Measurements from ENCODE around the gene SPRED3.

Gene SPRED3

DNA sequence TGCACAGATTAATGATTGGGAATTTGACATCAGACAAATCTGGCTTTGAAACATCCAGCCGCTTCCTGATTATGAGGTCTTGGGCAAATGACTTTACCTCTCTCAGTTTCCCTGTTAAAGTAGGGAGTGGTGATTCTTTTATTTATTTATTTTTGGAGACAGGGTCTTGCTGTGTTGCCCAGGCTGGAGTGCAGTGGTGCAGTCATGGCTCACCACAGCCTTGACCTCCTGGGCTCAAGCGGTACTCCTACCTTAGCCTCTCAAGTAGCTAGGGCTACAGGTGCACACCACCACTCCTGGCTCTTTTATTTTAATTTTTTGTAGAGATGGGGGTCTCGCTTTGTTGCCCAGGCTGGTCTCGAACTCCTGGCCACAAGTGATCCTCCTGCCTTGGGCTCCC, 11.4 kb upstream of the SPRED3 start:
- Histone ChIP-seq H3K4me3 (ENCODE audit: low read length) (no peak overlapping the region), H3K4me2 (ENCODE audit: low read length) (no peak overlapping the region), H3K4me1 (ENCODE audit: low read length) (peaks cover 14% of the 10 kb centered on the region), H2AFZ (ENCODE audit: low read depth, low read length) (no peak overlapping the region), H3K27me3 (ENCODE audit: low read depth, low read length) (no peaks in the 10 kb centered on the region), H3K9me3 (ENCODE audit: insufficient read depth, low read length) (no peaks in the 10 kb centered on the region), H3K36me3 (replicated peaks; ENCODE audit: low read depth, low read length) (peaks cover 43% of the 10 kb centered on the region), H3K9ac (ENCODE audit: low read length) (no peak overlapping the region), H3K79me2 (ENCODE audit: low read length) (peaks cover 41% of the 10 kb centered on the region), H3K27ac (ENCODE audit: low read length) (no peak overlapping the region), H4K20me1 (ENCODE audit: insufficient read depth, low read length) (peaks cover 4% of the 10 kb centered on the region; the same call in 1 of the 2 replicates)
- TF ChIP-seq, protein P1, sequence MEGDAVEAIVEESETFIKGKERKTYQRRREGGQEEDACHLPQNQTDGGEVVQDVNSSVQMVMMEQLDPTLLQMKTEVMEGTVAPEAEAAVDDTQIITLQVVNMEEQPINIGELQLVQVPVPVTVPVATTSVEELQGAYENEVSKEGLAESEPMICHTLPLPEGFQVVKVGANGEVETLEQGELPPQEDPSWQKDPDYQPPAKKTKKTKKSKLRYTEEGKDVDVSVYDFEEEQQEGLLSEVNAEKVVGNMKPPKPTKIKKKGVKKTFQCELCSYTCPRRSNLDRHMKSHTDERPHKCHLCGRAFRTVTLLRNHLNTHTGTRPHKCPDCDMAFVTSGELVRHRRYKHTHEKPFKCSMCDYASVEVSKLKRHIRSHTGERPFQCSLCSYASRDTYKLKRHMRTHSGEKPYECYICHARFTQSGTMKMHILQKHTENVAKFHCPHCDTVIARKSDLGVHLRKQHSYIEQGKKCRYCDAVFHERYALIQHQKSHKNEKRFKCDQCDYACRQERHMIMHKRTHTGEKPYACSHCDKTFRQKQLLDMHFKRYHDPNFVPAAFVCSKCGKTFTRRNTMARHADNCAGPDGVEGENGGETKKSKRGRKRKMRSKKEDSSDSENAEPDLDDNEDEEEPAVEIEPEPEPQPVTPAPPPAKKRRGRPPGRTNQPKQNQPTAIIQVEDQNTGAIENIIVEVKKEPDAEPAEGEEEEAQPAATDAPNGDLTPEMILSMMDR (IDR thresholded peaks at IDR 0.05; ENCODE audit: low read depth, low read length) = no peak
- TF ChIP-seq EZH2phosphoT487 (IDR thresholded peaks at IDR 0.05; ENCODE audit: low read depth) = no peak

DNA sequence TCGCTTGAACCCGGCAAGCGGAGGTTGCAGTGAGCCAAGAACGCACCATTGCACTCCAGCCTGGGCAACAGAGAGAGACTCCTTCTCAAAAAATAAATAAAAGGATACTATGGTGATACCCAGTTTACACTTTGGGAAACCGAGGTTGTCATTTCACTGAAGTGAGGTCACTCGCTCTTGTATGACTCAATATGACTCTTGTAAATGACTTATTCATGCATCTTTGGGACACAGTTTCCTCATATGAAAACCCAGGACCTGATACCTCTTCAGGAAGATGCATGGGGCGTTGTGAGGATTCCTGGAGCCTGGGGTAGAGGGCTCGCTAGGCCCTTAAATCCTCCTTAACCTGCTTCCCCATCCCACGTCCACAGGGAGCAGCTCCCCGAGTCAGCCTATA, 9.6 kb upstream of the SPRED3 start:
- Histone ChIP-seq H3K36me3 (replicated peaks; ENCODE audit: low read depth, low read length) (peaks cover 58% of the 10 kb centered on the region), H3K4me2 (ENCODE audit: low read length) (no peak overlapping the region), H3K27ac (ENCODE audit: low read length) (no peak overlapping the region), H3K4me3 (ENCODE audit: low read length) (no peak overlapping the region), H3K4me1 (ENCODE audit: low read length) (peaks cover 11% of the 10 kb centered on the region), H4K20me1 (ENCODE audit: insufficient read depth, low read length) (peaks cover 4% of the 10 kb centered on the region; the same call in 1 of the 2 replicates), H3K9me3 (ENCODE audit: insufficient read depth, low read length) (no peaks in the 10 kb centered on the region), H3K79me2 (ENCODE audit: low read length) (peaks cover 41% of the 10 kb centered on the region), H3K27me3 (ENCODE audit: low read depth, low read length) (no peaks in the 10 kb centered on the region), H2AFZ (ENCODE audit: low read depth, low read length) (no peak overlapping the region), H3K9ac (ENCODE audit: low read length) (no peak overlapping the region)
- TF ChIP-seq EZH2phosphoT487 (IDR thresholded peaks at IDR 0.05; ENCODE audit: low read depth) = no peak
- TF ChIP-seq, protein P1 (IDR thresholded peaks at IDR 0.05; ENCODE audit: low read depth, low read length) = no peak

DNA sequence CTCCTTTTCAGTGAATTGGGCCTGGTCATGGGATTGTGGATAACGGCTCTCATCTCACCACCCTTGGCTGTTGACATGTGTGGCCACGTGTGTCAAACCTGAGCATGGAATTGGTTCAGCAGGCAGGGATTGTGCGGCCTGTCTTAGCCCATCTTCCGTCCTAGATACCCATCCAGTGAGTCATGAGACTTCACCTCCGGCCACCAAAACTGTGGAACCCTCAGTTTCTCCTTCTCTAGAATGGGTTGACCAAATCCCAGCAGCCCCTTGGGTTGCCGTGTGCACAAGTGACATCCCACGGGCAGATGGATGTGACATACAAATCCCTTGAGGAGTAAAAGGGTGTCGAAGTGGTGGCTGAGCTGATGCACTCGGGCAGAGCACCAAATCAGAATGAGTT, 7.4 kb upstream of the SPRED3 start:
- no peaks in the 10 kb centered on the region for H3K9me3 ChIP-seq (ENCODE audit: insufficient read depth, low read length)
- no peak overlapping the region for H3K4me3 ChIP-seq (ENCODE audit: low read length)
- H3K79me2 ChIP-seq (ENCODE audit: low read length) = peaks cover 25% of the 10 kb centered on the region
- H3K36me3 ChIP-seq (replicated peaks; ENCODE audit: low read depth, low read length) = peaks cover 73% of the 10 kb centered on the region
- H3K4me2 ChIP-seq (ENCODE audit: low read length) = no peak overlapping the region
- H2AFZ ChIP-seq (ENCODE audit: low read depth, low read length) = no peak overlapping the region
- H3K9ac ChIP-seq (ENCODE audit: low read length) = no peak overlapping the region
- H3K27ac ChIP-seq (ENCODE audit: low read length) = no peak overlapping the region
- peaks cover 3% of the 10 kb centered on the region; the same call in 1 of the 2 replicates for H3K4me1 ChIP-seq (ENCODE audit: low read length)
- 0 out of 2 replicates have a peak, but pooled peaks cover 3% of the 10 kb centered on the region for H4K20me1 ChIP-seq (ENCODE audit: insufficient read depth, low read length)
- TF ChIP-seq EZH2phosphoT487 (IDR thresholded peaks at IDR 0.05; ENCODE audit: low read depth) = no peak
- TF ChIP-seq, protein P1 (IDR thresholded peaks at IDR 0.05; ENCODE audit: low read depth, low read length) = no peak
- H3K27me3 ChIP-seq (ENCODE audit: low read depth, low read length) = no peaks in the 10 kb centered on the region

DNA sequence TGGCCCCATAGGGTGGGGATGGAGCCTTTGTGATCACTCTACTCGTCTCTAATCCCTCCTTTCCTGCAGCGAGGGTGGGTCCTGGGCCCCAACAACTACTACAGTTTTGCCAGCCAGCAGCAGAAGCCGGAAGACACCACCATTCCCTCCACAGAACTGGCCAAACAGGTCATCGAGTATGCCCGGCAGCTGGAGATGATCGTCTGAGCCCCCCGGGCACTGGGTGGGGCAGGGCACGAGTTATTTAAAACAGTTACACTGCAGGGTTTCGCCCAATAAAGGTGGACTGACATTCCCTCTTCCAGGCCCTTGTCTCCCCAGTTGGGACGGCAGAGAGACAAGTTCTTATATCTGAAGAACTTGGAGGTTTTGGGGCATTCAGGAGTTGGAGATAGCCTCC, 5.3 kb upstream of the SPRED3 start:
- Histone ChIP-seq H3K4me3 (ENCODE audit: low read length) (no peak overlapping the region), H4K20me1 (ENCODE audit: insufficient read depth, low read length) (0 out of 2 replicates have a peak, but pooled peaks cover 3% of the 10 kb centered on the region), H3K4me1 (ENCODE audit: low read length) (0 out of 2 replicates have a peak, but pooled peaks cover 5% of the 10 kb centered on the region), H3K27me3 (ENCODE audit: low read depth, low read length) (no peaks in the 10 kb centered on the region), H3K36me3 (replicated peaks; ENCODE audit: low read depth, low read length) (peaks cover 63% of the 10 kb centered on the region), H3K9ac (ENCODE audit: low read length) (no peak overlapping the region), H3K9me3 (ENCODE audit: insufficient read depth, low read length) (no peaks in the 10 kb centered on the region), H3K4me2 (ENCODE audit: low read length) (no peak overlapping the region), H2AFZ (ENCODE audit: low read depth, low read length) (no peak overlapping the region), H3K27ac (ENCODE audit: low read length) (no peak overlapping the region), H3K79me2 (ENCODE audit: low read length) (peaks cover 5% of the 10 kb centered on the region)
- TF ChIP-seq, protein P1 (IDR thresholded peaks at IDR 0.05; ENCODE audit: low read depth, low read length) = no peak
- TF ChIP-seq EZH2phosphoT487 (IDR thresholded peaks at IDR 0.05; ENCODE audit: low read depth) = no peak
